ENCODE measurements around the gene TRDMT1.

The TRDMT1 gene

GRCh38 chr10:17101910-17102266, 99.6 kb downstream of the TRDMT1 start:
- no peak for DNase-seq (ENCODE audit: low read depth in 2 of 2)
- no peak overlapping the region for H3K4me3 ChIP-seq (replicated peaks in 1 of 2; ENCODE audit: low read depth in 2 of 2, low read length in 2 of 2)
- no peak for TF ChIP-seq CTCF (IDR thresholded peaks at IDR 0.05; ENCODE audit: low read depth, low read length)

DNA sequence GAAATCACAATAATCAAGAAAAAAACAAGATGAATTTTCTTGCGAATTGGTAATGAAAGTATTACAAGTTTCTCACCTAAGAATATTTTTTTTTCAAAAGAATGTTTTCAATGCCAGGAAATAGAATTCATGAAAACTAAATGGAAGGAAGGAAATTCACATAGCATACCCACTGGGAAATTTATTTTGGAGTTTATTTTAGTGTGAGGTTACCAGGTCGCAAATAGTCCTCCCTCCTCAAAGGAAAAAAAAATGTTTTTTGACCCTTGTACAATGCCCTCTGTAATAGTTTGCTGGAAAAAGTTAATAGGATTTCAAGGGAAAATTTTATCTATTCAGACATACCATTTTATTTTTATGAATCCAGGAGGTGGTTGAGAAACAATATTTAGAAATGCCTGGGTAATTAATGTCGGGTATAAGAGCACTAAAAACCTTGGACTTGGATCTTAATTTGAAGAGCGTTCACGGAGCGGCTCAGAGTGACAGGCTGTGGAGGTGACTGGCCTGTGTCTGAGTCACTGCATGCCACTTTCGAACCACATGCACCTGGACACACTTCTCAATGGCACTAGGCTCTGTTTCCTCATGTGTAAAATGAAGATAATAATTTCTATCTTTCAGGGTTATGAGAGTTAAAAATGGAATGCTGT, 100.1 kb downstream of the TRDMT1 start:
- no peak for DNase-seq (ENCODE audit: low read depth in 2 of 2)
- TF ChIP-seq CTCF (IDR thresholded peaks at IDR 0.05; ENCODE audit: low read depth, low read length), result no peak

DNA sequence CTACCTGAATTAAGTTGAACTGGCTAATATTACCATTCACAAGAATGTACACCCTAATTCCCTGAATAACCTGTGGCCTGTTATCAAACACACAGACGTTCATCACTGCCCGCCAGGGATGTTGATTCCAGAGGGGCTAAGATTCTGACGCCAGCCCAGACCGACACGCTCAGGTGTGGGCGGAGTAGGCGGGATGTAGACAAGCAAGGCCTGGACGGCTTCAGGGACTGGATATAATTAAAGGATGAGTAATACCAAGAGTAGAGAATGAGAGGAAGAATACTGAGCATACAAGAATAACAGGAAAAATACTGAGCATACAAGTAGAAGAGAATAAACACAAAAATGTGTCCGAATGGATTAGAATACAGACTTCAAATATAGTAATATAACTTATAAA, 100.9 kb downstream of the TRDMT1 start:
- DNase-seq (ENCODE audit: low read depth in 2 of 2), result no peak
- no peak for TF ChIP-seq CTCF (IDR thresholded peaks at IDR 0.05; ENCODE audit: low read depth, low read length)
- no peak overlapping the region for H3K4me3 ChIP-seq (replicated peaks in 1 of 2; ENCODE audit: low read depth in 2 of 2, low read length in 2 of 2)

More for the DNA sequence above, 100.1 kb downstream of the TRDMT1 start:
- H3K4me3 ChIP-seq (replicated peaks in 1 of 2; ENCODE audit: low read depth in 2 of 2, low read length in 2 of 2), result no peak overlapping the region

DNA sequence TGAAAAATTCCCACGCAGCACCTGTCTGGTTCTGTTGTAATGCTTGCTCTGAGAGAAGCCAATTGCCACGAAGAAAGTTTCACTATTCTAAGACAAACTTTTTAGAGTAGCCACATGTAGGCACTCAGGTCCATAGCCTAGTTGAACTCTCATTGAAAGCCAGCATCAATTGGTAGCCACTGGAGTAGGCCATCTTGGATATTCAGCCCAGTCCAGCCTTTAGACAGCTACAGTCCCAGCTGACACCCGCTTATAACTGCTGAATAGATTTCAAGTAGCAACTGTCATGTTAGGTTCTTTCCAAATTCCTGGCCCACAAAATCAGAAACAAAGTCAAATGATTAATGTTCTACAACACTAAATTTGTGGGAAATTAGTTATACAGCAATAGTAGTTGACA, 103.5 kb downstream of the TRDMT1 start:
- DNase-seq (ENCODE audit: low read depth in 2 of 2), result no peak
- no peak for TF ChIP-seq CTCF (IDR thresholded peaks at IDR 0.05; ENCODE audit: low read depth, low read length)
- no peak overlapping the region for H3K4me3 ChIP-seq (replicated peaks in 1 of 2; ENCODE audit: low read depth in 2 of 2, low read length in 2 of 2)
